Right atrium auricular region (tissue), 2 donors: ENCODE measurements around the gene PLEKHM2. TPM values are rescaled to one million over a fixed set of nuclear protein-coding genes. Genes with fewer than 3 reads are reported as not detected.
A peak's percentile ranks its signal among the peaks of the same experiment; 100 is the strongest.
"Not testable (repeated sequence)": the region's sequence is repeated elsewhere in the genome, so short reads cannot be mapped to it uniquely, and the experiment has no call there.

Source experiments
- DNase-seq: peaks from one replicate; pipeline ENCODE4 v3.0.0-alpha.2; 2019; ENCODE audit warnings: low spot score
- H3K27ac ChIP-seq, 2 donors: fragments of 200-600 bp; sonication (generic); 1 replicate in 1 of 2; 2 replicates in 1 of 2; pipeline ENCODE4 v1.5.1; 2016 to 2019
- H3K27me3 ChIP-seq, 2 donors: fragments of 200-600 bp; sonication (generic); one replicate each; pipeline versions ENCODE4 v1.5.1 to v1.6.0; 2017 to 2019
- H3K36me3 ChIP-seq: fragments of 200-600 bp; sonication (generic); one replicate; pipeline ENCODE4 v1.5.1; 2016
- H3K4me1 ChIP-seq, 2 donors: fragments of 200-600 bp; sonication (generic); one replicate each; pipeline versions ENCODE4 v1.5.1 to v1.6.0; 2017 to 2019
- H3K4me3 ChIP-seq, 2 donors: fragments of 200-600 bp; sonication (generic); 1 replicate in 1 of 2; 2 replicates in 1 of 2; pipeline ENCODE4 v1.5.1; 2017 to 2019; ENCODE audit warnings: mild to moderate bottlenecking in 1 of 2, moderate library complexity in 1 of 2
- H3K9me3 ChIP-seq, 2 donors: fragments of 200-600 bp; sonication (generic); one replicate each; pipeline ENCODE4 v1.5.1; 2019
- CTCF ChIP-seq, 2 donors: fragments of 200-600 bp; sonication (generic); IDR thresholded peaks; one replicate each; pipeline ENCODE4 v1.5.1; 2019; ENCODE audit warnings: antibody characterized with exemption in 2 of 2
- total RNA-seq, 2 donors: library from RNA; depleted of rRNA; stranded (reverse); fragments of >200 nt; gene quantifications; one replicate each; pipeline ENCODE4 v1.1.0, GENCODE V29; 2016

The PLEKHM2 gene
- total RNA-seq, 2 donors from 2014 or later: 53.6 to 78.1 TPM

GRCh38 chr1:15649937-15650336, 34.2 kb upstream of the PLEKHM2 start:
- Histone ChIP-seq H3K27ac (no peak overlapping the region), H3K27me3 (no peaks in the 10 kb centered on the region), H3K9me3 (no peaks in the 10 kb centered on the region), H3K4me1 (no peaks in the 10 kb centered on the region), H3K36me3 (peaks cover 64% of the 10 kb centered on the region), H3K4me3 (no peak overlapping the region)
- no peak for DNase-seq
- no peak for TF ChIP-seq CTCF (IDR thresholded peaks at IDR 0.05)

GRCh38 chr1:15650433-15650832, 33.7 kb upstream of the PLEKHM2 start:
- no peaks in the 10 kb centered on the region for H3K4me1 ChIP-seq
- DNase-seq: no peak
- H3K36me3 ChIP-seq: peaks cover 63% of the 10 kb centered on the region
- no peak for TF ChIP-seq CTCF (IDR thresholded peaks at IDR 0.05)
- no peaks in the 10 kb centered on the region for H3K9me3 ChIP-seq
- H3K4me3 ChIP-seq: no peak overlapping the region
- H3K27ac ChIP-seq: no peak overlapping the region
- no peaks in the 10 kb centered on the region for H3K27me3 ChIP-seq

GRCh38 chr1:15652130-15652529, 32.0 kb upstream of the PLEKHM2 start:
- not testable (repeated sequence) for H3K4me3 ChIP-seq, H3K27ac ChIP-seq, DNase-seq, H3K27me3 ChIP-seq, H3K9me3 ChIP-seq
- peaks cover 0 to 10% of the 10 kb centered on the region in 2 donors for H3K4me1 ChIP-seq
- H3K36me3 ChIP-seq: peaks cover 67% of the 10 kb centered on the region

GRCh38 chr1:15654091-15654690, 29.9 kb upstream of the PLEKHM2 start:
- no peak for DNase-seq
- Histone ChIP-seq H3K27me3 (no peaks in the 10 kb centered on the region), H3K4me3 (no peak overlapping the region), H3K27ac (no peak overlapping the region), H3K9me3 (no peaks in the 10 kb centered on the region), H3K4me1 (peaks cover 0 to 10% of the 10 kb centered on the region in 2 donors), H3K36me3 (peaks cover 66% of the 10 kb centered on the region)
- no peak for TF ChIP-seq CTCF (IDR thresholded peaks at IDR 0.05)

- peaks cover 0 to 10% of the 10 kb centered on the region in 2 donors for H3K4me1 ChIP-seq
- H3K27me3 ChIP-seq: no peaks in the 10 kb centered on the region
- peaks cover 69% of the 10 kb centered on the region for H3K36me3 ChIP-seq
- peak in 1 of 2 donors; percentile 36 for TF ChIP-seq CTCF (IDR thresholded peaks at IDR 0.05)
- no peaks in the 10 kb centered on the region for H3K9me3 ChIP-seq
- no peak overlapping the region for H3K4me3 ChIP-seq
- H3K27ac ChIP-seq: peak overlapping the region in 1 of 2 donors; percentile 53
- no peak for DNase-seq
Observed at GRCh38 chr1:15656464-15656863, 27.7 kb upstream of the PLEKHM2 start.

- TF ChIP-seq CTCF (IDR thresholded peaks at IDR 0.05): no peak
- H3K27me3 ChIP-seq: no peaks in the 10 kb centered on the region
- DNase-seq: no peak
- peaks cover 0 to 10% of the 10 kb centered on the region in 2 donors for H3K4me1 ChIP-seq
- peaks cover 69% of the 10 kb centered on the region for H3K36me3 ChIP-seq
- H3K27ac ChIP-seq: peak overlapping the region in 1 of 2 donors; percentile 53
- no peak overlapping the region for H3K4me3 ChIP-seq
- no peaks in the 10 kb centered on the region for H3K9me3 ChIP-seq
Observed at GRCh38 chr1:15657021-15657420, 27.1 kb upstream of the PLEKHM2 start.
